HEK293 (cell line): ENCODE data around the gene U2SURP.

ENCODE experiments used
- CTCF ChIA-PET: fragments of 350-600 bp; formaldehyde crosslinking; extraction: SDS; loops from one replicate; lab custom pipeline; 2021; ENCODE audit warnings: antibody characterized with exemption; lab: Yijun Ruan, JAX
- POLR2A ChIA-PET: fragments of 300-600 bp; formaldehyde crosslinking; extraction: SDS; loops from one replicate; lab custom pipeline; 2020; ENCODE audit warnings: antibody characterized with exemption, inconsistent platforms; lab: Yijun Ruan, JAX
- H3K27ac ChIP-seq: fragments of 200-500 bp; sonication (Bioruptor generic); 2 replicates; pipeline ENCODE4 v1.5.1; 2014; ENCODE audit warnings: low read depth, low read length, control low read depth, inconsistent platforms; ENCODE audit errors: extremely low read depth
- H3K36me3 ChIP-seq, 2 experiments: fragments of 200-500 bp in 1 of 2; sonication (Bioruptor generic) in 1 of 2; 1 replicate in 1 of 2; 2 replicates in 1 of 2; pipeline ENCODE4 v1.5.1; 2014 to 2017; ENCODE audit warnings: inconsistent platforms in 2 of 2, low read length in 2 of 2; ENCODE audit not compliant: control insufficient read depth in 2 of 2, insufficient read depth in 1 of 2
- H3K4me1 ChIP-seq: fragments of 200-500 bp; sonication (Bioruptor generic); 2 replicates; pipeline ENCODE4 v1.5.1; 2014; ENCODE audit warnings: mild to moderate bottlenecking, low read length, inconsistent platforms; ENCODE audit not compliant: control insufficient read depth, insufficient read depth
- H3K4me3 ChIP-seq: 2 replicates; pipeline ENCODE4 v1.5.1; 2011; ENCODE audit warnings: low read depth, mild to moderate bottlenecking, control low read depth, low read length, moderate library complexity
- H3K9me3 ChIP-seq: fragments of 200-500 bp; sonication (Bioruptor generic); 2 replicates; pipeline ENCODE4 v1.5.1; 2014; ENCODE audit warnings: low read depth, low read length, inconsistent platforms; ENCODE audit not compliant: control insufficient read depth, insufficient read depth
- HOXA7 ChIP-seq: sonication (generic); formaldehyde crosslinking; IDR thresholded peaks from 2 replicates; pipeline ENCODE4 v1.8.1; 2022; ENCODE audit warnings: missing genetic modification reagents, borderline replicate concordance
- KLF8 ChIP-seq: fragments of 450-650 bp; formaldehyde crosslinking; IDR thresholded peaks from 2 replicates; pipeline ENCODE4 v1.5.1; 2016; ENCODE audit warnings: missing biosample characterization, missing genetic modification characterization
- PRDM1 ChIP-seq: fragments of 450-650 bp; formaldehyde crosslinking; IDR thresholded peaks from 2 replicates; pipeline ENCODE4; 2016; ENCODE audit warnings: missing biosample characterization, missing genetic modification characterization
- PRDM10 ChIP-seq: fragments of 450-650 bp; formaldehyde crosslinking; IDR thresholded peaks from 2 replicates; pipeline ENCODE4 v1.5.1; 2016; ENCODE audit warnings: missing biosample characterization, missing genetic modification characterization
- SCRT1 ChIP-seq: fragments of 450-650 bp; formaldehyde crosslinking; IDR thresholded peaks from 2 replicates; pipeline ENCODE4 v1.5.1; 2016; ENCODE audit warnings: missing biosample characterization, missing genetic modification characterization, borderline replicate concordance
- ZIC2 ChIP-seq: fragments of 450-650 bp; formaldehyde crosslinking; IDR thresholded peaks from 2 replicates; pipeline ENCODE4 v1.5.1; 2016; ENCODE audit warnings: missing biosample characterization, missing genetic modification characterization
- ZNF423 ChIP-seq: fragments of 450-650 bp; formaldehyde crosslinking; IDR thresholded peaks from 2 replicates; pipeline ENCODE4 v1.5.1; 2016; ENCODE audit warnings: missing biosample characterization, missing genetic modification characterization
- ZNF558 ChIP-seq: fragments of 450-650 bp; formaldehyde crosslinking; IDR thresholded peaks from 2 replicates; pipeline ENCODE4 v1.5.1; 2016; ENCODE audit warnings: missing biosample characterization, missing genetic modification characterization
- ZNF610 ChIP-seq: fragments of 450-650 bp; formaldehyde crosslinking; IDR thresholded peaks from 2 replicates; pipeline ENCODE4 v1.5.1; 2016; ENCODE audit warnings: missing biosample characterization, missing genetic modification characterization, borderline replicate concordance
- ZNF626 ChIP-seq: fragments of 450-650 bp; sonication (Bioruptor Pico); formaldehyde crosslinking; IDR thresholded peaks from 2 replicates; pipeline ENCODE4 v1.5.1; 2018; ENCODE audit warnings: missing biosample characterization, missing genetic modification characterization, inconsistent platforms
- ZNF677 ChIP-seq: fragments of 450-650 bp; IDR thresholded peaks from 2 replicates; pipeline ENCODE4 v1.5.0; 2018; ENCODE audit warnings: missing biosample characterization, mild to moderate bottlenecking, missing genetic modification characterization, moderate library complexity
- ZNF792 ChIP-seq: fragments of 450-650 bp; formaldehyde crosslinking; IDR thresholded peaks from 2 replicates; pipeline ENCODE4 v1.5.1; 2016; ENCODE audit warnings: missing biosample characterization, missing genetic modification characterization
- ZSCAN18 ChIP-seq: fragments of 450-650 bp; formaldehyde crosslinking; IDR thresholded peaks from 2 replicates; pipeline ENCODE4 v1.5.1; 2016; ENCODE audit warnings: missing biosample characterization, missing genetic modification characterization

The U2SURP gene

GRCh38 chr3:143002083-143002712 lies 828 bp downstream of the U2SURP start:
- CTCF ChIA-PET: interaction anchor here (0.7 to 1.5 kb wide), 4 partner anchors 8 to 173 kb away, joined by 3 read pairs; no protein-coding TSS in a partner anchor
- H3K4me3 ChIP-seq: peak overlapping the region; percentile 99
- POLR2A ChIA-PET: interaction anchor here (1.0 to 1.4 kb wide), 5 partner anchors 8 to 425 kb away, joined by 3 to 6 read pairs (median 4); partner anchors contain the start of gene ATR
- TF ChIP-seq ZNF677: no peak
- peak; percentile 86 for TF ChIP-seq PRDM1 (tag by site-specific recombination)
- no peak for TF ChIP-seq ZNF626 (tag by site-specific recombination)
- TF ChIP-seq ZIC2 (tag by site-specific recombination): no peak
- H3K36me3 ChIP-seq: no peaks in the 10 kb centered on the region
- no peaks in the 10 kb centered on the region for H3K9me3 ChIP-seq
- no peaks in the 10 kb centered on the region for H3K4me1 ChIP-seq
- peak overlapping the region; percentile 82 for H3K27ac ChIP-seq

GRCh38 chr3:143002727-143003126 lies 1.4 kb downstream of the U2SURP start:
- H3K27ac ChIP-seq: no peak overlapping the region
- POLR2A ChIA-PET: interaction anchor here (1.0 kb wide), 1 partner anchor 10 kb away, joined by 3 read pairs; no protein-coding TSS in a partner anchor
- no peak for TF ChIP-seq ZNF792
- TF ChIP-seq PRDM10: peak; percentile 26; the same call in 1 of the 2 replicates
- TF ChIP-seq, all 188 proteins: peak for 1
- peak overlapping the region; percentile 99 for H3K4me3 ChIP-seq
- no peaks in the 10 kb centered on the region for H3K4me1 ChIP-seq
- CTCF ChIA-PET: interaction anchor here (0.7 to 1.5 kb wide), 3 partner anchors 9 to 36 kb away, joined by 3 read pairs; no protein-coding TSS in a partner anchor
- no peaks in the 10 kb centered on the region for H3K36me3 ChIP-seq
- no peaks in the 10 kb centered on the region for H3K9me3 ChIP-seq

GRCh38 chr3:143004823-143005222 lies 3.5 kb downstream of the U2SURP start:
- CTCF ChIA-PET: no interaction called here
- no peaks in the 10 kb centered on the region for H3K9me3 ChIP-seq
- no peak overlapping the region for H3K4me3 ChIP-seq
- no peaks in the 10 kb centered on the region for H3K36me3 ChIP-seq
- TF ChIP-seq ZSCAN18 (tag by site-specific recombination) (no peak), SCRT1 (tag by site-specific recombination) (no peak), HOXA7 (CRISPR knock-in tag) (no peak), ZNF423 (tag by site-specific recombination) (no peak), KLF8 (tag by site-specific recombination) (no peak), ZNF558 (no peak), ZNF610 (tag by site-specific recombination) (no peak)
- no peaks in the 10 kb centered on the region for H3K4me1 ChIP-seq
- POLR2A ChIA-PET: no interaction called here
- H3K27ac ChIP-seq: no peak overlapping the region
